H1 (cell line): ENCODE measurements around the gene CD46. TPM values are rescaled to one million over a fixed set of nuclear protein-coding genes. Genes with fewer than 3 reads are reported as not detected.

Experiments used
- CTCF ChIA-PET: fragments of 300-600 bp; sonication (Branson Sonifier 250); formaldehyde crosslinking; loops from one replicate; lab custom pipeline; 2021; ENCODE audit not compliant: partially characterized antibody; lab: Charles Lee
- POLR2A ChIA-PET: fragments of 300-600 bp; sonication (Branson Sonifier 250); formaldehyde crosslinking; loops from one replicate; lab custom pipeline; 2021; ENCODE audit warnings: inconsistent platforms; ENCODE audit not compliant: partially characterized antibody; lab: Charles Lee
- DNase-seq, 2 experiments: peaks; one replicate each; pipeline versions ENCODE4 v3.0.0 to v3.0.0-alpha.2; 2010 to 2022; ENCODE audit warnings: low spot score in 2 of 2, low read depth in 1 of 2, mixed read lengths in 1 of 2
- FAIRE-seq: peaks from 2 replicates; lab custom pipeline; 2011; peaks lifted over from hg19 to GRCh38; lab: Jason Lieb, UNC
- H2AFZ ChIP-seq: 2 replicates; pipeline ENCODE4 v1.8.1; 2012; ENCODE audit warnings: low read length, inconsistent platforms
- H2AK5ac ChIP-seq: 2 replicates; pipeline ENCODE4 v1.6.1; 2013; ENCODE audit warnings: low read depth, low read length
- H2BK120ac ChIP-seq: replicated peaks from 2 replicates; pipeline ENCODE3; 2013; ENCODE audit warnings: low read depth, low read length, inconsistent platforms
- H2BK12ac ChIP-seq: 2 replicates; pipeline ENCODE4 v1.6.1; 2013; ENCODE audit warnings: low read depth, low read length
- H2BK15ac ChIP-seq: 2 replicates; pipeline ENCODE4 v1.6.1; 2013; ENCODE audit warnings: low read length
- H2BK20ac ChIP-seq: 2 replicates; pipeline ENCODE4 v1.6.1; 2013; ENCODE audit warnings: low read length
- H2BK5ac ChIP-seq: 2 replicates; pipeline ENCODE4 v1.6.1; 2013; ENCODE audit warnings: low read depth, low read length
- H3K14ac ChIP-seq: 2 replicates; pipeline ENCODE4 v1.6.1; 2013; ENCODE audit warnings: inconsistent platforms; ENCODE audit not compliant: insufficient read length
- H3K18ac ChIP-seq: 2 replicates; pipeline ENCODE4 v1.6.1; 2013; ENCODE audit warnings: low read length; ENCODE audit errors: extremely low read depth
- H3K23ac ChIP-seq: 2 replicates; pipeline ENCODE4 v1.6.1; 2013; ENCODE audit warnings: inconsistent platforms; ENCODE audit not compliant: insufficient read length
- H3K23me2 ChIP-seq: 2 replicates; pipeline ENCODE4 v1.6.1; 2013; ENCODE audit warnings: low read depth, low read length
- H3K27ac ChIP-seq: 2 replicates; pipeline ENCODE4 v1.6.1; 2011; ENCODE audit warnings: low read depth, low read length, inconsistent platforms
- H3K27me3 ChIP-seq, 4 experiments: replicated peaks in 1 of 4; 1 replicate in 1 of 4; 2 replicates in 3 of 4; pipeline versions ENCODE4 v1.6.1 to v1.8.1; 2011 to 2013; ENCODE audit warnings: low read length in 3 of 4, mild to moderate bottlenecking in 3 of 4, inconsistent platforms in 2 of 4, mixed read lengths in 2 of 4, moderate library complexity in 1 of 4; ENCODE audit not compliant: control insufficient read depth in 3 of 4, insufficient read depth in 3 of 4; ENCODE audit errors: extremely low read depth in 1 of 4
- H3K36me3 ChIP-seq, 4 experiments: 2 replicates each; pipeline versions ENCODE4 v1.6.1 to v1.8.1; 2011 to 2013; ENCODE audit warnings: mild to moderate bottlenecking in 4 of 4, low read length in 3 of 4, moderate library complexity in 2 of 4, control low read depth in 1 of 4, inconsistent platforms in 1 of 4; ENCODE audit not compliant: insufficient read depth in 4 of 4, control insufficient read depth in 2 of 4
- H3K4ac ChIP-seq: replicated peaks from 2 replicates; pipeline ENCODE3; 2013; ENCODE audit warnings: low read length, low read depth, mixed read lengths, inconsistent platforms; ENCODE audit not compliant: insufficient read length
- H3K4me1 ChIP-seq, 4 experiments: replicated peaks in 1 of 4; 1 replicate in 1 of 4; 2 replicates in 3 of 4; pipeline versions ENCODE4 v1.6.1 to v1.8.1; 2011 to 2013; ENCODE audit warnings: low read length in 3 of 4, inconsistent platforms in 2 of 4, mixed read lengths in 1 of 4; ENCODE audit not compliant: insufficient read depth in 4 of 4, control insufficient read depth in 3 of 4
- H3K4me2 ChIP-seq, 2 experiments: 2 replicates each; pipeline versions ENCODE4 v1.6.1 to v1.8.1; 2011 to 2013; ENCODE audit warnings: low read depth in 2 of 2, low read length in 2 of 2, control low read depth in 1 of 2, inconsistent platforms in 1 of 2, mild to moderate bottlenecking in 1 of 2; ENCODE audit not compliant: insufficient read depth in 1 of 2
- H3K4me3 ChIP-seq, 4 experiments: fragments of 200-600, 300-600 bp in 1 of 4; sonication (generic), shearing (Covaris generic), sonication (Bioruptor Twin) in 1 of 4; 2 replicates each; pipeline versions ENCODE4 v1.5.1 to v1.8.1; 2011 to 2016; ENCODE audit warnings: low read length in 4 of 4, low read depth in 3 of 4, control low read depth in 2 of 4, inconsistent platforms in 2 of 4, mild to moderate bottlenecking in 2 of 4, mixed read lengths in 1 of 4, moderate library complexity in 1 of 4; ENCODE audit not compliant: insufficient read depth in 2 of 4; ENCODE audit errors: extremely low read depth in 1 of 4
- H3K56ac ChIP-seq: replicated peaks from 2 replicates; pipeline ENCODE3; 2013; ENCODE audit warnings: low read depth, mild to moderate bottlenecking, mixed read lengths, low read length, inconsistent platforms; ENCODE audit not compliant: insufficient read length
- H3K79me1 ChIP-seq: 2 replicates; pipeline ENCODE4 v1.6.1; 2013; ENCODE audit warnings: low read depth, low read length, control low read depth
- H3K79me2 ChIP-seq, 2 experiments: 2 replicates each; pipeline versions ENCODE4 v1.6.1 to v1.8.1; 2012 to 2013; ENCODE audit warnings: low read length in 2 of 2, mild to moderate bottlenecking in 2 of 2, inconsistent platforms in 1 of 2; ENCODE audit not compliant: insufficient read depth in 2 of 2, control insufficient read depth in 1 of 2
- H3K9ac ChIP-seq, 4 experiments: replicated peaks in 1 of 4; 1 replicate in 1 of 4; 2 replicates in 3 of 4; pipeline versions ENCODE4 v1.6.1 to v1.8.1; 2011 to 2013; ENCODE audit warnings: low read depth in 3 of 4, low read length in 3 of 4, control low read depth in 2 of 4, mild to moderate bottlenecking in 2 of 4, moderate library complexity in 2 of 4, inconsistent platforms in 1 of 4; ENCODE audit errors: extremely low read depth in 1 of 4
- H3K9me3 ChIP-seq, 2 experiments: 2 replicates each; pipeline versions ENCODE4 v1.6.1 to v1.8.1; 2012 to 2013; ENCODE audit warnings: mild to moderate bottlenecking in 2 of 2, moderate library complexity in 2 of 2, control low read depth in 1 of 2, inconsistent platforms in 1 of 2, low read depth in 1 of 2, low read length in 1 of 2, mixed read lengths in 1 of 2; ENCODE audit not compliant: insufficient read depth in 2 of 2
- H4K20me1 ChIP-seq, 2 experiments: replicated peaks in 1 of 2; 2 replicates each; pipeline versions ENCODE3 to v1.8.1; 2011 to 2013; ENCODE audit warnings: inconsistent platforms in 2 of 2, low read length in 2 of 2, mild to moderate bottlenecking in 1 of 2; ENCODE audit not compliant: insufficient read depth in 2 of 2, control insufficient read depth in 1 of 2
- H4K5ac ChIP-seq: 2 replicates; pipeline ENCODE4 v1.6.1; 2013; ENCODE audit warnings: low read length, low read depth, mixed read lengths, inconsistent platforms; ENCODE audit not compliant: insufficient read length
- H4K8ac ChIP-seq: 2 replicates; pipeline ENCODE4 v1.8.0; 2013; ENCODE audit warnings: mild to moderate bottlenecking, moderate library complexity, low read length, inconsistent platforms; ENCODE audit not compliant: insufficient read depth; ENCODE audit errors: extremely low read depth
- H4K91ac ChIP-seq: replicated peaks from 2 replicates; pipeline ENCODE3; 2013; ENCODE audit warnings: low read length, mixed read lengths, inconsistent platforms; ENCODE audit not compliant: insufficient read length
- CTBP2 ChIP-seq: IDR thresholded peaks from 2 replicates; pipeline ENCODE4 v1.7.0; 2011; ENCODE audit warnings: borderline replicate concordance, mild to moderate bottlenecking, moderate library complexity, mixed read lengths, low read length; ENCODE audit not compliant: insufficient read depth, insufficient read length
- E2F6 ChIP-seq: IDR thresholded peaks from 2 replicates; pipeline ENCODE4 v1.6.1; 2012; ENCODE audit warnings: inconsistent platforms
- JUN ChIP-seq: IDR thresholded peaks from 2 replicates; pipeline ENCODE4 v1.6.1; 2011; ENCODE audit warnings: low read depth, mild to moderate bottlenecking, improper control_type of control experiment, low read length
- MAFK ChIP-seq: IDR thresholded peaks from 2 replicates; pipeline ENCODE4 v1.6.1; 2012; ENCODE audit warnings: low read depth, mild to moderate bottlenecking, improper control_type of control experiment, low read length
- POLR2A ChIP-seq, 2 experiments: IDR thresholded peaks; 1 replicate in 1 of 2; 2 replicates in 1 of 2; pipeline ENCODE4 v1.6.1; 2011; ENCODE audit warnings: low read depth in 2 of 2, low read length in 2 of 2, mild to moderate bottlenecking in 2 of 2; ENCODE audit errors: control extremely low read depth in 1 of 2
- POLR2AphosphoS5 ChIP-seq: IDR thresholded peaks from 2 replicates; pipeline ENCODE4 v1.6.1; 2011; ENCODE audit warnings: low read depth, low read length
- SIN3A ChIP-seq, 2 experiments: IDR thresholded peaks in 1 of 2; conservative IDR thresholded peaks in 1 of 2; 2 replicates each; pipeline ENCODE4 v1.6.1; 2011 to 2012; ENCODE audit warnings: low read length in 2 of 2, improper control_type of control experiment in 1 of 2, low read depth in 1 of 2, mild to moderate bottlenecking in 1 of 2
- SP2 ChIP-seq: IDR thresholded peaks from 2 replicates; pipeline ENCODE4 v1.6.1; 2012; ENCODE audit warnings: mild to moderate bottlenecking, low read length, inconsistent platforms
- SUZ12 ChIP-seq: fragments of 200-600 bp; sonication (generic); IDR thresholded peaks from 2 replicates; pipeline ENCODE4 v1.6.1; 2012; ENCODE audit warnings: mild to moderate bottlenecking, inconsistent platforms, low read length, moderate library complexity, mixed read lengths
- TAF1 ChIP-seq: IDR thresholded peaks from 2 replicates; pipeline ENCODE4 v1.6.1; 2011; ENCODE audit warnings: mild to moderate bottlenecking, low read depth, low read length
- TCF12 ChIP-seq: IDR thresholded peaks from 2 replicates; pipeline ENCODE4 v1.6.1; 2011; ENCODE audit warnings: low read depth, mild to moderate bottlenecking, low read length
- WGBS, 2 experiments: shearing (Covaris generic) in 1 of 2; methylation state at CpG; one replicate each; pipeline versions ENCODE4 v1.1.6 to v1.1.7; 2013 to 2015; ENCODE audit warnings: low lambda C conversion rate in 2 of 2, mixed read lengths in 2 of 2, inconsistent platforms in 1 of 2, low coverage in 1 of 2, missing lambda C conversion rate in 1 of 2; ENCODE audit not compliant: insufficient replicate concordance in 2 of 2, insufficient coverage in 1 of 2, insufficient read length in 1 of 2; ENCODE audit errors: extremely low coverage in 1 of 2, missing lambda C conversion rate in 1 of 2; 5-methylcytosine and 5-hydroxymethylcytosine counted together
- polyA plus RNA-seq, 7 experiments: library from polyadenylated mRNA; depleted of rRNA in 3 of 7; stranded (reverse) in 5 of 7; unstranded in 2 of 7; fragments of >200 nt in 5 of 7; fragments of 200-250 nt in 2 of 7; gene quantifications; 1 replicate in 5 of 7; 2 replicates in 1 of 7; 4 replicates in 1 of 7; pipeline versions ENCODE4 v1.2.1 to v1.2.3, GENCODE V29; 2011 to 2013; ENCODE audit warnings: missing spikeins in 2 of 7, mixed read lengths in 2 of 7
- total RNA-seq: library from RNA; stranded (reverse); fragmentation: NEBNext Ultra II Directional; extraction: Animal tissue kit (Norgen Biotek cat#: 25700); gene quantifications from 2 replicates; pipeline ENCODE4 v1.2.1, GENCODE V29; 2021
- TF ChIP-seq, protein P1 (sequence below): IDR thresholded peaks from 2 replicates; pipeline ENCODE4 v1.6.1; 2011; ENCODE audit warnings: low read depth, mild to moderate bottlenecking, low read length; ENCODE audit not compliant: insufficient read depth

Gene CD46
- total and polyA plus RNA-seq, 2 of the 8 experiments (the other 6 are each of a cell fraction or from before 2014, with no cell fraction given), result 60.9 to 113 TPM

DNA sequence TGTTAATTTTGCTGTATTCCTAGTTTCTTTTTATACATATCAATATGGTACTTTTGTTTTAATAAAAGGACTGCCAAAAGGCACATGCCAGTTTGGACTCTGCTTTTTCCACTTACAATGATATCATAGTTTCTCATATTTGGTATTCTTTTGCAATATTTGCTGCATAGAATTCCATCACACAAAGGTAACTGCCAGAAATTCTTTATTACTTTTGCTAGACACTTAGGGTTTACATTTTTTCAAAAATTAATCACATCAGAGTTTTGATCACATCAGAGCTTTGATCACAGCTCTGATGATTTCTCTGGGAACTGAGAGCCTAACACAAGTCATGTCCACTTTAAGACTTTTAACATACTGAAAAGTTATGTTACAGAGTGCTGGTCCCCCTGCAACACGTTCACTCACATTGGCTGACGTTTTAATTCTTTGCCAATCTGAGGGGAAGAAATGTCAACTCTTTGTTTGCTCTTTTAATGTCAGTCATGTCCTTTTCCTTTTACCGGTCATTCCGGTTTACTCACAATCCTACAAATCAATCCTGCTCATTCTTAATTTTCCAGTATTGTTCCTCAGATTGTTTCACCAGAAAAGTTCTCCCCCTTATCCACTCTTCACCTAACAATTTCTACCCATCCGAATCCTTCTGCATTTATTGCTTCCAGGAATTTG is 1.1 kb upstream of the CD46 start:
- peaks cover 3 to 16% (median 11%) of the 10 kb centered on the region in 4 experiments for H3K4me1 ChIP-seq
- H4K91ac ChIP-seq, result no peak overlapping the region
- no peak for DNase-seq
- H3K9ac ChIP-seq, result no peak overlapping the region
- H2BK20ac ChIP-seq, result no peak overlapping the region
- no peak overlapping the region for H3K27ac ChIP-seq
- no peak overlapping the region; the same call in 1 of the 2 replicates for H2BK12ac ChIP-seq
- H3K56ac ChIP-seq, result no peak overlapping the region
- peaks cover 35 to 52% of the 10 kb centered on the region in 2 experiments for H3K79me2 ChIP-seq
- H3K36me3 ChIP-seq, result no peaks in the 10 kb centered on the region
- H3K4me2 ChIP-seq, result peak overlapping the region; percentile 71 to 78
- H3K14ac ChIP-seq, result no peak overlapping the region
- H4K8ac ChIP-seq, result no peak overlapping the region
- no peaks in the 10 kb centered on the region for H3K9me3 ChIP-seq
- no peaks in the 10 kb centered on the region for H3K27me3 ChIP-seq
- H2AFZ ChIP-seq, result no peak overlapping the region
- POLR2A ChIA-PET, result interaction anchor here (0.6 to 1.3 kb wide), 3 partner anchors 21 to 68 kb away, joined by 3 to 6 read pairs (median 3); no protein-coding TSS in a partner anchor
- no peak for FAIRE-seq
- no peak overlapping the region for H4K5ac ChIP-seq
- H2BK120ac ChIP-seq, result no peak overlapping the region
- H3K23ac ChIP-seq, result no peak overlapping the region
- CTCF ChIA-PET, result no interaction called here
- H2AK5ac ChIP-seq, result no peak overlapping the region
- peaks cover 2% of the 10 kb centered on the region; the same call in 1 of the 2 replicates for H3K23me2 ChIP-seq
- H2BK15ac ChIP-seq, result no peak overlapping the region
- peak overlapping the region in 3 of 4 experiments; percentile 97 to 99 (median 98); a peak in 3 of 8 replicates for H3K4me3 ChIP-seq
- no peak overlapping the region for H3K18ac ChIP-seq
- peaks cover 13 to 18% of the 10 kb centered on the region in 2 experiments for H4K20me1 ChIP-seq
- peaks cover 2% of the 10 kb centered on the region; the same call in 1 of the 2 replicates for H3K79me1 ChIP-seq
- H2BK5ac ChIP-seq, result no peak overlapping the region
- no peak overlapping the region for H3K4ac ChIP-seq
- 77 to 100% methylated on average over 1 to 5 of the region's 5 CpGs for WGBS, 2 experiments
- TF ChIP-seq JUN (no peak), MAFK (no peak), SIN3A (conservative IDR thresholded peaks at IDR 0.05 in 1 of 2, IDR thresholded peaks at IDR 0.05 in 1 of 2; ENCODE audit: low read depth in 1 of 2, low read length in 2 of 2) (no peak), TCF12 (no peak), SUZ12 (no peak), E2F6 (no peak), POLR2A (IDR thresholded peaks at IDR 0.05; ENCODE audit: control extremely low read depth in 1 of 2, low read depth in 2 of 2, low read length in 2 of 2) (no peak), CTBP2 (no peak), SP2 (no peak), POLR2AphosphoS5 (no peak), TAF1 (no peak)
- TF ChIP-seq, protein P1, sequence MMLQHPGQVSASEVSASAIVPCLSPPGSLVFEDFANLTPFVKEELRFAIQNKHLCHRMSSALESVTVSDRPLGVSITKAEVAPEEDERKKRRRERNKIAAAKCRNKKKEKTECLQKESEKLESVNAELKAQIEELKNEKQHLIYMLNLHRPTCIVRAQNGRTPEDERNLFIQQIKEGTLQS, result no peak
